Choroid plexus epithelial cell (primary cell): ENCODE measurements around the gene MYRIP.
A peak's percentile ranks its signal among the peaks of the same experiment; 100 is the strongest.
"Not testable (repeated sequence)": the region's sequence is repeated elsewhere in the genome, so short reads cannot be mapped to it uniquely, and the experiment has no call there.

ENCODE experiments used
- DNase-seq: peaks from one replicate; pipeline ENCODE4 v3.0.0-alpha.2; 2010; ENCODE audit warnings: low read depth
- H3K4me3 ChIP-seq: 2 replicates; pipeline ENCODE4 v1.5.1; 2011; ENCODE audit warnings: low read depth, mild to moderate bottlenecking, control low read depth, low read length, moderate library complexity
- TF ChIP-seq, protein P1 (sequence below): conservative IDR thresholded peaks from 2 replicates; pipeline ENCODE4 v1.5.1; 2011; ENCODE audit warnings: low read depth, mild to moderate bottlenecking, control low read depth, inconsistent platforms, low read length, moderate library complexity

MYRIP gene

DNA sequence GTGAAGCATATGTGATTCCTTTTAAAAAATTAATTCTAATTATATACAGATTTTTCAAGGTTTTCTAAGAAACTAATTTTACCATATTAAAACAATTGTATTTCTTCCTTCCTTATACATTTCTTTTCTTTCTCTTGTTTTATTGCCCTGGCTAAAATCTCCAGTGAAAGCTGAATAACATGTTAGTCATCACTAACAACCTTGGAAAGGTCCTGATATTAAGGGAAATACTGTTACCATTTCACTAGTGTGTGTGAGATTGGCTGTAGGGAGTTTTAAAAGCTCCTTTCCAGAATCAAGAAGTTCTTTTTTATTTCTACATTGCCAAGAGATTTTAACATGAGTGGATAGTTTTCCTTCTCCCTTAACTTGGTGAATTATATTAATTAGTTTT is 270.4 kb downstream of the MYRIP start:
- peak; percentile 13 for DNase-seq
- TF ChIP-seq, protein P1, sequence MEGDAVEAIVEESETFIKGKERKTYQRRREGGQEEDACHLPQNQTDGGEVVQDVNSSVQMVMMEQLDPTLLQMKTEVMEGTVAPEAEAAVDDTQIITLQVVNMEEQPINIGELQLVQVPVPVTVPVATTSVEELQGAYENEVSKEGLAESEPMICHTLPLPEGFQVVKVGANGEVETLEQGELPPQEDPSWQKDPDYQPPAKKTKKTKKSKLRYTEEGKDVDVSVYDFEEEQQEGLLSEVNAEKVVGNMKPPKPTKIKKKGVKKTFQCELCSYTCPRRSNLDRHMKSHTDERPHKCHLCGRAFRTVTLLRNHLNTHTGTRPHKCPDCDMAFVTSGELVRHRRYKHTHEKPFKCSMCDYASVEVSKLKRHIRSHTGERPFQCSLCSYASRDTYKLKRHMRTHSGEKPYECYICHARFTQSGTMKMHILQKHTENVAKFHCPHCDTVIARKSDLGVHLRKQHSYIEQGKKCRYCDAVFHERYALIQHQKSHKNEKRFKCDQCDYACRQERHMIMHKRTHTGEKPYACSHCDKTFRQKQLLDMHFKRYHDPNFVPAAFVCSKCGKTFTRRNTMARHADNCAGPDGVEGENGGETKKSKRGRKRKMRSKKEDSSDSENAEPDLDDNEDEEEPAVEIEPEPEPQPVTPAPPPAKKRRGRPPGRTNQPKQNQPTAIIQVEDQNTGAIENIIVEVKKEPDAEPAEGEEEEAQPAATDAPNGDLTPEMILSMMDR = no peak
- H3K4me3 ChIP-seq = no peak overlapping the region

DNA sequence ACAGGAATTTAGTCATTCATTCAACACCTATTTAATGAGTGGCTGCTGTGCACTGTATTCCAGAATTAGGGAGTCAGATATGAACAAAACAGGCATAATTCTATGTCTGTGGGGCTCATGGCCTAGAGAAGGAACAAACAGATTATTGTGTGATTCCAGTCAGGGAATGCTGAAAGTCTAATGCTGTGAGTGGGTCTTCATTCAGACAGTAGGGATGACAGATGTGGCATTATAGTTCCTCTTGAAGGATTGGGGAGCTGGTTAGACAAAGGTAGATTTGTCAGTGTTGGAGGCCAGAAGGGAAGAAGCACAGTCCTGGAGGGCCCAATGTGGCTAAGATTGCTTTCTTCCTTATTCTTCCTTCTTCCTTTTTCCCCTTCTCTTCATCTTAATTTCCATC is 273.7 kb downstream of the MYRIP start:
- TF ChIP-seq, protein P1 = no peak
- no peak for DNase-seq
- H3K4me3 ChIP-seq = no peak overlapping the region

DNA sequence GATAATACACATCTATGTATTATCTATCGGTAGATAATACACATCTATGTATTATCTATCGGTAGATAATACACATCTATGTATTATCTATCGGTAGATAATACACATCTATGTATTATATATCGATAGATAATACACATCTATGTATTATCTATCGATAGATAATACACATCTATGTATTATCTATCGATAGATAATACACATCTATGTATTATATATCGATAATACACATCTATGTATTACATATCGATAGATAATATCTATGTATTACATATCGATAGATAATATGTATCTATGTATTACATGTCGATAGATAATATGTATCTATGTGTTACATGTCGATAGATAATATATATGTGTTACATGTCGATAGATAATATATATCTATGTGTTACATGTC is 275.0 kb downstream of the MYRIP start:
- DNase-seq, H3K4me3 ChIP-seq: not testable (repeated sequence)

DNA sequence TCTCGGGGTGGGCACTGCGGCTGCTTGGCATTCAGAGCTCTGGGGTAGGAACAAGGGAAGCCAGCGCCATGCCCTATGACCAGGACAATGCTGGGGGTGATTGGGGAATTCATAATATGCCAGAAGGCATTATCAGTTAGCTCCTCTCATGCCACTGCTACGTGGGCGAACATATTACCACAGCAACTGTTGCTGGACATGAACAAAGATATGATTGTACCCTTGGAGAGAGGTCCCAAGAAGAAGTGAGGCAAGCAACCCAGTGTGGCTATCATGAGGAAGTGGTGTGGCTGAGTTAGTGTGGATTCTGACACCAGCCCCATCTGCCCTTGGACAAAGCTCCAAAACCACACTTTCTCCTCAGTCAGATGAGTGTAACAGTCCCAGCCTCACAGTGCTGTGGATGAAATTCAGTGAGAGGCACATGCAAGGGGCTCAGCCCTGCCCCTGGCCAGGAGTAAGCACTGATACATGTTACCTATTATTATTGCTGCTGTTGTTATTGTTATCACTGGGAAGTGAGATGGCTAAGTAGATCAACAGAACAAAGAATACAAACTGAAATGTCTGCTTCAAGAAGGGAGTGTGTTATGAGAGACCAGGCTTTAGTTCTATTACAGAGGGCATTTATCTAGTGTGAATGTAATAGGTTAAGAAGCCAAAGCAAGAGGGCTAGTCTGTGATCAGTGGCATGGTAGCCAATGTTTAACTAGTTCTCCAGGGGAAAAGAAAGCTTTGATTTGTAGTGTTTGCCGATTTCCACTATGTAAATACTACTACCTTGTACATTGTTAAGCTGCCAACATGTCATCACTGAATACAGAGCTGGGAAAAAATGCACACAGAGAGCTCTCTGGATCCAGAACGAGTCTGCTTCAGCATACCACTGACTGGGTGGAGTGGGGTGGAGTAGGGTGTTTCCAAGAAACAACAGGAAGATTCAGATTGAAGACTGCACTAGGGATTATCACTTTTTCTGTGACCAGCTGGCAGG is 277.8 kb downstream of the MYRIP start:
- peak; percentile 7 for DNase-seq
- no peak overlapping the region for H3K4me3 ChIP-seq
- TF ChIP-seq, protein P1 = no peak

DNA sequence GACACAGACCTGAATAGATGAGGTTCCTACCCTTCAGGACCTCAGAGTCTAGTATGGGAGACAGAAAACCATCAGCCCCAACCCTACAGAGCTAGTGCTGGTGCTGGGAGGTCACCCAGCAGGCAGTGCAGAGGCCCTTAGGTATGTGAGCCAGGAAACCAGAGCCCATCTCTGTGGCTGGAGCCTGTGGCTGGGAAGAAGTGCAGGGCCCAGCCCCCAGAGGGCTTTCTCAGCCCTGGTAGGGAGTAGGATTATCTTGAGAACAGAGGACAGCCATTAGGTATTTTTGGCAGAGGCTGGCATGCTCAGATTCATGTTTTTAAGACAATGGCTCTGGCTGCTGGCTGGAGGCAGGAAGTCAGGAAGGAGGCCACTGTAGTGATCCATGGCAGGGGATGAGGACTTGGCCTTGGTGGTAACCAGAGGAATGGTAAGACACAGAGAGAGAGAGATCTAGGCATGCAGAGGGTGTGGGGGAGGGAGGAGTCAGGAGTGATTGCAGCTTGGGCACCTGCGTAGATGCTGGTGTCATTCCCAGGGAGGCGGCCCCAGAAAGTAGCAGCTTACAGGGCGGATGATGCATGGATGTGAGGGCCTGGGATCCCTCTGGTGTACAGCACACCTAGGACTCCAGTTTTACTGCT is 279.2 kb downstream of the MYRIP start:
- no peak overlapping the region for H3K4me3 ChIP-seq
- TF ChIP-seq, protein P1 = no peak
- no peak for DNase-seq

DNA sequence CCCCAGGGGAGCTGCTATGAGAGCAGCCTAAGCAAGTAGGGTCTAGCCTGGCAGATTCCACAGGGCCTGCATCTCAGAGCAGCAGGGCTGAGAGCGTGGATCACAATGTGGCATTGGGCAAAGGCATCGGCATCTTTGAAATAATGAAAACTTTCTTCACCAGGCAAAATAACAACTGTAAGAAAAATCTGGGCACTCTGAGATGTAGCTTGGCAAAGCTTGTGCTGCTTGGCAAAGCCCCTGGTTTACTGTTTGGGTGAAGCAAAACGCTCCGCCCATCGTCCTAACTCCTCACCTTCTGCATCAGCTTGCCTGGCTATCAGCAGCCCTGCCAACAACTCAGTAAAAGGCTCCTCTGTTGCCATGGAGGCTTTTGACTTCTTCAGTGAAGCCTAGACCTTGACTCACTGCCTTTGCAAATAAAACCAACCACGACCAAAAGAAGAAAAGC is 287.3 kb downstream of the MYRIP start:
- H3K4me3 ChIP-seq = no peak overlapping the region
- DNase-seq = no peak
- TF ChIP-seq, protein P1 = no peak
